Measurements from ENCODE around the gene SRF. TPM values are rescaled to one million over a fixed set of nuclear protein-coding genes. Genes with fewer than 3 reads are reported as not detected.

SRF gene
- total RNA-seq, 1 donor from 2014 or later = 20.7 TPM

GRCh38 chr6:43207286-43207685 lies 36.2 kb downstream of the SRF start:
- DNase-seq = no peak
- Mint-ChIP-seq H3K36me3 (ENCODE audit: unreplicated experiment) (peaks cover 8% of the 10 kb centered on the region), H3K4me1 (ENCODE audit: low read depth, unreplicated experiment) (peaks cover 3% of the 10 kb centered on the region), H3K27ac (ENCODE audit: unreplicated experiment) (no peak overlapping the region), H3K9me3 (ENCODE audit: unreplicated experiment) (no peaks in the 10 kb centered on the region), H3K27me3 (ENCODE audit: unreplicated experiment) (peaks cover 4% of the 10 kb centered on the region), H3K4me3 (ENCODE audit: unreplicated experiment) (no peak overlapping the region)
- no peak for TF ChIP-seq CTCF (IDR thresholded peaks at IDR 0.05; ENCODE audit: partially characterized antibody, unreplicated experiment)

- H3K36me3 Mint-ChIP-seq (ENCODE audit: unreplicated experiment) = no peaks in the 10 kb centered on the region
- H3K4me3 Mint-ChIP-seq (ENCODE audit: unreplicated experiment) = no peak overlapping the region
- peaks cover 16% of the 10 kb centered on the region for H3K4me1 Mint-ChIP-seq (ENCODE audit: low read depth, unreplicated experiment)
- no peak for TF ChIP-seq CTCF (IDR thresholded peaks at IDR 0.05; ENCODE audit: partially characterized antibody, unreplicated experiment)
- no peaks in the 10 kb centered on the region for H3K9me3 Mint-ChIP-seq (ENCODE audit: unreplicated experiment)
- peaks cover 6% of the 10 kb centered on the region for H3K27me3 Mint-ChIP-seq (ENCODE audit: unreplicated experiment)
- no peak overlapping the region for H3K27ac Mint-ChIP-seq (ENCODE audit: unreplicated experiment)
- no peak for DNase-seq
Observed at GRCh38 chr6:43211955-43212354, 40.9 kb downstream of the SRF start.

GRCh38 chr6:43213431-43213830 lies 42.4 kb downstream of the SRF start:
- Mint-ChIP-seq H3K9me3 (ENCODE audit: unreplicated experiment) (peaks cover 2% of the 10 kb centered on the region), H3K27me3 (ENCODE audit: unreplicated experiment) (peaks cover 6% of the 10 kb centered on the region), H3K4me1 (ENCODE audit: low read depth, unreplicated experiment) (peaks cover 16% of the 10 kb centered on the region), H3K4me3 (ENCODE audit: unreplicated experiment) (no peak overlapping the region), H3K36me3 (ENCODE audit: unreplicated experiment) (no peaks in the 10 kb centered on the region), H3K27ac (ENCODE audit: unreplicated experiment) (no peak overlapping the region)
- DNase-seq = no peak
- TF ChIP-seq CTCF (IDR thresholded peaks at IDR 0.05; ENCODE audit: partially characterized antibody, unreplicated experiment) = no peak

- H3K27ac Mint-ChIP-seq (ENCODE audit: unreplicated experiment) = no peak overlapping the region
- DNase-seq = no peak
- TF ChIP-seq CTCF (IDR thresholded peaks at IDR 0.05; ENCODE audit: partially characterized antibody, unreplicated experiment) = no peak
- H3K9me3 Mint-ChIP-seq (ENCODE audit: unreplicated experiment) = peaks cover 2% of the 10 kb centered on the region
- no peak overlapping the region for H3K4me3 Mint-ChIP-seq (ENCODE audit: unreplicated experiment)
- peaks cover 11% of the 10 kb centered on the region for H3K27me3 Mint-ChIP-seq (ENCODE audit: unreplicated experiment)
- H3K36me3 Mint-ChIP-seq (ENCODE audit: unreplicated experiment) = no peaks in the 10 kb centered on the region
- peaks cover 16% of the 10 kb centered on the region for H3K4me1 Mint-ChIP-seq (ENCODE audit: low read depth, unreplicated experiment)
Observed at GRCh38 chr6:43215066-43215465, 44.0 kb downstream of the SRF start.

GRCh38 chr6:43216200-43216599 lies 45.1 kb downstream of the SRF start:
- H3K27me3 Mint-ChIP-seq (ENCODE audit: unreplicated experiment) = peaks cover 11% of the 10 kb centered on the region
- peaks cover 16% of the 10 kb centered on the region for H3K4me1 Mint-ChIP-seq (ENCODE audit: low read depth, unreplicated experiment)
- peak; percentile 35 for DNase-seq
- H3K9me3 Mint-ChIP-seq (ENCODE audit: unreplicated experiment) = peaks cover 2% of the 10 kb centered on the region
- no peaks in the 10 kb centered on the region for H3K36me3 Mint-ChIP-seq (ENCODE audit: unreplicated experiment)
- H3K27ac Mint-ChIP-seq (ENCODE audit: unreplicated experiment) = no peak overlapping the region
- TF ChIP-seq CTCF (IDR thresholded peaks at IDR 0.05; ENCODE audit: partially characterized antibody, unreplicated experiment) = no peak
- peak overlapping the region; percentile 58 for H3K4me3 Mint-ChIP-seq (ENCODE audit: unreplicated experiment)

Data from glutamatergic neuron (in vitro differentiated cells).